AG04450 (cell line): ENCODE measurements around the gene KNDC1. TPM values are rescaled to one million over a fixed set of nuclear protein-coding genes. Genes with fewer than 3 reads are reported as not detected.

Experiments used
- CTCF ChIA-PET: fragments of 300-600, 350-600 bp; formaldehyde crosslinking; extraction: SDS; loops from one replicate; lab custom pipeline; 2022; ENCODE audit warnings: antibody characterized with exemption, inconsistent platforms; lab: Charles Lee
- POLR2A ChIA-PET: fragments of 350-600 bp; formaldehyde crosslinking; extraction: SDS; loops from one replicate; lab custom pipeline; 2021; ENCODE audit warnings: antibody characterized with exemption, inconsistent platforms; lab: Yijun Ruan, JAX
- DNase-seq: peaks from one replicate; pipeline ENCODE4 v3.0.0-alpha.2; 2011; ENCODE audit warnings: low read depth, low spot score
- H3K27ac ChIP-seq: one replicate; pipeline ENCODE4 v1.5.1; 2012; ENCODE audit warnings: low read depth, low read length, control low read depth
- H3K27me3 ChIP-seq: one replicate; pipeline ENCODE4 v1.6.0; 2012; ENCODE audit warnings: low read length; ENCODE audit not compliant: control insufficient read depth, insufficient read depth
- H3K4me3 ChIP-seq: 2 replicates; pipeline ENCODE4 v1.5.1; 2011; ENCODE audit warnings: mild to moderate bottlenecking, low read depth, low read length, control low read depth
- H3K9me3 ChIP-seq: 2 replicates; pipeline ENCODE4 v1.5.1; 2012; ENCODE audit warnings: low read length; ENCODE audit not compliant: control insufficient read depth, insufficient read depth
- polyA plus RNA-seq: library from polyadenylated mRNA; depleted of rRNA; stranded (reverse); fragments of >200 nt; gene quantifications from 2 replicates; pipeline ENCODE4 v1.2.3, GENCODE V29; 2011
- TF ChIP-seq, protein P1 (sequence below): IDR thresholded peaks from 2 replicates; pipeline ENCODE4 v1.5.1; 2011; ENCODE audit warnings: low read depth, low read length, control low read depth, inconsistent platforms

KNDC1 gene
- polyA plus RNA-seq, 1 experiment, result 0.46 TPM

DNA sequence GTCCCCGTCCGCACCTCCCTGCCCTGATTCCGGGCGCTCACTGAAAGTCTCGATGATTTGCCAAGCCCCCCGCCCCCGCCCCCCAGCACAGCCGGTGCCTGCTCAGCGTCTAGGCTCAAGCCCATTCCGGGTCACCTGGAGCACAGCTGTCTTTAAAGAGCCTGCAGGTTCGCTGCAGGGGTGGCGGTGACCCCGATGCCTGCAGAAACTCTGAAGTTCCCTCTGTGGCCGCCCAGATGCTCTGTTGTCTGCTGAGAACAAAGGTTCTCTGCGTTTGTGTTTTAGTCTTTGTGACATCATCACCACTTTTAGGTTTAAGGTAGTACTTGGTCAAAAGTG, 78.4 kb downstream of the KNDC1 start:
- peaks cover 61% of the 10 kb centered on the region for H3K27me3 ChIP-seq
- TF ChIP-seq, protein P1, sequence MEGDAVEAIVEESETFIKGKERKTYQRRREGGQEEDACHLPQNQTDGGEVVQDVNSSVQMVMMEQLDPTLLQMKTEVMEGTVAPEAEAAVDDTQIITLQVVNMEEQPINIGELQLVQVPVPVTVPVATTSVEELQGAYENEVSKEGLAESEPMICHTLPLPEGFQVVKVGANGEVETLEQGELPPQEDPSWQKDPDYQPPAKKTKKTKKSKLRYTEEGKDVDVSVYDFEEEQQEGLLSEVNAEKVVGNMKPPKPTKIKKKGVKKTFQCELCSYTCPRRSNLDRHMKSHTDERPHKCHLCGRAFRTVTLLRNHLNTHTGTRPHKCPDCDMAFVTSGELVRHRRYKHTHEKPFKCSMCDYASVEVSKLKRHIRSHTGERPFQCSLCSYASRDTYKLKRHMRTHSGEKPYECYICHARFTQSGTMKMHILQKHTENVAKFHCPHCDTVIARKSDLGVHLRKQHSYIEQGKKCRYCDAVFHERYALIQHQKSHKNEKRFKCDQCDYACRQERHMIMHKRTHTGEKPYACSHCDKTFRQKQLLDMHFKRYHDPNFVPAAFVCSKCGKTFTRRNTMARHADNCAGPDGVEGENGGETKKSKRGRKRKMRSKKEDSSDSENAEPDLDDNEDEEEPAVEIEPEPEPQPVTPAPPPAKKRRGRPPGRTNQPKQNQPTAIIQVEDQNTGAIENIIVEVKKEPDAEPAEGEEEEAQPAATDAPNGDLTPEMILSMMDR, result no peak
- no peak overlapping the region for H3K4me3 ChIP-seq
- H3K27ac ChIP-seq, result no peak overlapping the region
- ChIA-PET POLR2A (no interaction called here), CTCF (no interaction called here)
- H3K9me3 ChIP-seq, result peaks cover 3% of the 10 kb centered on the region; the same call in 1 of the 2 replicates
- DNase-seq, result no peak

DNA sequence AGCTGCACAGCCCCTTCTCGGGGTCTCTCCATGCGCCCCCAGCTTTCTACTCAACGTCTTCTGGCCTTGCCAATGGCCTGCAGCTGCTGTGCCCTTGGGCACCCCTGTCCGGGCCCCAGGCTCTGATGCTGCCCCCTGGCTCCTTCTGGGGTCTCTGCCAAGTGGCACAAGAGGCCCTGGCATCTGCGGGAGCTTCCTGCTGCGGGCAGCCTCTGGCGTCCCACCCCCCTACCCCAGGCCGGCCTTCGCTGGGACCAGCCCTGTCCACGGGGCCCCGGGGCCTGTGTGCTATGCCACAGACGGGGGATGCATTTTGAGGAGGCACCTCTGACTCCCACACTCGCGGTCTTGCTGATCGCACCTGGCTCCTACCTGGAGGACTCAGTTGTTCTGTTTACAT, 80.0 kb downstream of the KNDC1 start:
- Histone ChIP-seq H3K9me3 (peaks cover 3% of the 10 kb centered on the region; the same call in 1 of the 2 replicates), H3K27me3 (peaks cover 55% of the 10 kb centered on the region), H3K27ac (no peak overlapping the region), H3K4me3 (no peak overlapping the region)
- ChIA-PET POLR2A (no interaction called here), CTCF (no interaction called here)
- TF ChIP-seq, protein P1, result no peak
- no peak for DNase-seq

DNA sequence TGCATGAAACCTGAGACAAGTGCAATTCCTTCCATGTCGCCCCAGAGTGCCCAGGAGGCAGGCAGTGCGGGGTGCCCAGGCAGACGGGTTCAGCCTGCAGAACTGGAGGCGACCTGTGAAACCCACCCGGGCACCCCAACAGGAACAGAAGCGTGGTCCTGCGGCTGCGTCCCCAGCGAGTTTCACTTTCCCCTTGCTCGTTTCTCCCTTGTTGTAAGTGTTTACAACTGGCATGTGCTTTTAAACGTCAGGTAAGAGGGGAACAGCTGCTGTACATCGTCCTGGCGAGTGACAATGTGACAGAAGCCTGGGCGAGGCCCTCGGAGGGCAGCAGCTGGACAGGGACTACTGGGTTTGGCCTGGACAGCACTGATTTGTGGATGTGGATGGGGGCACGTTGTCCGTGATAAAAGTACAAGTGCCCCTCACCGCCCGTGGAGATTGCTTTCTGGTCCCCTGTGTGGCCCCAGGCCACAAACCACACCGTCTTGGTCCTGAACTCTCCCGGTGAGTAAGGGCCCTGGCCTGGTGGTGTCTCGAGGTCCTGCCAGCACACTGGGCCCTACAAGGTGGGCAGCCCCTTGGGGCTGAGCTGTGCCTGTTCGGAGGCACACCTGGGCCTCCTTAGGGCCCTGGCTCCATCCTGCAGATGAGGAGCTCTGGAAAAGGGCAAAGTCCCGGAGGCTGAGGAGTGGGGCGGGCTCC, 81.6 kb downstream of the KNDC1 start:
- ChIA-PET CTCF (no interaction called here), POLR2A (no interaction called here)
- TF ChIP-seq, protein P1, result no peak
- no peak overlapping the region for H3K27ac ChIP-seq
- peaks cover 42% of the 10 kb centered on the region for H3K27me3 ChIP-seq
- no peak for DNase-seq
- no peaks in the 10 kb centered on the region; the same call in 1 of the 2 replicates for H3K9me3 ChIP-seq
- no peak overlapping the region for H3K4me3 ChIP-seq

DNA sequence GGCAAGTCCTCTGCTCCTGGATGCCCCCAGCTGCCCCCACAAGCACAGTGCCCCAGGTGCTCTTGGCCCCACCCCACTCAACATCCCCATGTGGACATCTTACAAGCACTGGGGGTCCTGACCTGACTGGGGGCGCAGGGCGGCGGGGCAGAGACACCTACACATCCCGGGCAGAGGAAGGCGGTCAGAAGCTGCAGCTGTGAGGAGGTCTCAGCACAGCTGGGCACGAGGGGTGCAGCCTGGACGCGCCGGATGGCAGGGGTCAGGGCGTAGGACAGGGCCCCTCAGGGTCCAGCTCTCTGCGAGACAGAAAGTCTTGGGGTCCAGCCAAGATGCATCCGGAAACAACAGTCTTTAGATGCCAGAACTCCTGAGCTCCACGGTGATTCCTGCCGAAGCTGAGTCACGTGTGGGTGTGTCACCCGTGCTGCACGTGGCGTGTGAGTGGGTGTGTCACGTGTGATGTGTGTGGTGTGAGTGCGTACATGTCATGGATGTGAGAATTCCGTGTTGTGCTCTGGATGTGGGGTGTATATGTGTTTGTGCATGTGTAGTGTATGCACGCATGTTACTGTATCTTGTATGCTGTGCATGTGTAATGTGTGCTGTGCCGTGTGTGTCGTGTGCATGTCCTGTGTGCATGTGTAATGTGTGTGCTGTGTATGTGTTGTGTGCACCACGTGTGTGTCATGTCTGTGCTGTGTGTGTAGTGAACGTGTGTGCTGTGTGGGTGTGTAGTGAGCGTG, 82.8 kb downstream of the KNDC1 start:
- POLR2A ChIA-PET, result no interaction called here
- CTCF ChIA-PET, result no interaction called here
- H3K27me3 ChIP-seq, result peaks cover 33% of the 10 kb centered on the region
- no peak overlapping the region for H3K4me3 ChIP-seq
- TF ChIP-seq, protein P1, result no peak
- H3K9me3 ChIP-seq, result no peaks in the 10 kb centered on the region; the same call in 1 of the 2 replicates
- DNase-seq, result no peak
- H3K27ac ChIP-seq, result no peak overlapping the region

DNA sequence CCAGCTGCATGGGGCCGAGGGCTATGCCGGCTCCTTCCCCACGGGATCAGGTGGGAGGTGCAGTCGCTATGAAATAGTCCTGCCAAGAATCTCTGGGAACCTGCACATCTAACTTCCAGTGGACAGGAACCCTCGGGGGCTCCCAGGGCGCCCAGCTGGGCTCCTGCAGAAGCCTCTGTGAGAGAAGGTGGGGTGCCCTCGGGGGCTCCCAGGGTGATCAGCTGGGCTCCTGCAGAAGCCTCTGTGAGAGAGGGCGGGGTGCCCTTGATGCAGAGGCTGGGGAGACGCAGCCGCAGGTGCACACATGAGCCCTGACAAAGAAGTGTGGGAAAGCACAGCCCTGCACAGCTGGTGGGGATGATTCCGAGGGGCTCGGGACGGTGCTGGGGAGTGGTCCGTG, 83.6 kb downstream of the KNDC1 start:
- DNase-seq, result no peak
- ChIA-PET CTCF (no interaction called here), POLR2A (no interaction called here)
- Histone ChIP-seq H3K9me3 (no peaks in the 10 kb centered on the region; the same call in 1 of the 2 replicates), H3K27ac (no peak overlapping the region), H3K4me3 (no peak overlapping the region), H3K27me3 (peaks cover 26% of the 10 kb centered on the region)
- TF ChIP-seq, protein P1, result no peak
